HG02642 (cell line): ENCODE results near the gene OBSCN.

Experiments used
- ATAC-seq: cut with Tn5 transposase; IDR thresholded peaks from one replicate; pipeline ENCODE4 v1.9.1; 2021; ENCODE audit warnings: mild to moderate bottlenecking; ENCODE audit not compliant: unreplicated experiment, poor library complexity

The OBSCN gene

DNA sequence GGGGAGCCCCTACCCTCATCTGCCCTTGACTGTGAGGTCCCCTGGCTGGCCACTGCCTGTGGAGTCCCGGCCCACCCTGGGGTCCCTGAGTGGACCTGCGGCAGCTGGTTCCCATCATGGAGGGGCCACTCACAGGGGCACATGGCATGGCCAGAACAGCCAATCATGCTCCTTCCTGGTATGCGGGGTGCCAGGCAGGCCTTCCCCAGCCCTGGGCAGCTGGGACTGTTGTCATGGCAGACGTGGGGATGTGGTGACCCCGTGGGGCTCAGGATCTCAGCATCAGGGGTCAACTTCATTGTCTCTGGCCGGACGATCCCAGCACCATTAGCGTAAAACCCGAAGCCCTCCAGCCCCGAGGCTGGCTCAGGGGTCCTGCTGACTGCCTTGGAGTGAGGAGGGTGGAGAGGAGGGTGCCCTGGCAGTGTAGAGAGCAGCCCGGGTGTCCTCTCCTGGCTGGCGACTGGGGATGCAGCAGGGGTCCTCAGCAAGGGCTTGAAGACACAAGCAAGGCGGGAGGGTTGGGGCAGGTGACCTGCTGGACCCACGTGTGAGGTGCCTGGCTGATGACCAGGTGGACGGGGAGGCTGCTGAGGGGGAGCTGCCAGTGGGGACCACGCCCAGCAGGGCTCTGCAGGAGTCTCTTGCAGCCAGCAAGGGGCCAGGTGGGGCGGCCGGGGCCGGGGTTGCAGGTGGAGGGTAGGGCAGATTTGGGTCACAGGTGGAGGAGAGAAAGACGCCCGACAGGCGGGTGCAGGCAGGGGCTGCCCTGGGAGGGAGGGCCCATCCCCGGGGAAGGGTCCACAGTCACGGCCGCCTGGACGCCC, 153.7 kb downstream of the OBSCN start:
- ATAC-seq, result no peak

GRCh38 chr1:228362141-228362883, 154.5 kb downstream of the OBSCN start:
- no peak for ATAC-seq

GRCh38 chr1:228362884-228363450, 155.1 kb downstream of the OBSCN start:
- ATAC-seq, result no peak

DNA sequence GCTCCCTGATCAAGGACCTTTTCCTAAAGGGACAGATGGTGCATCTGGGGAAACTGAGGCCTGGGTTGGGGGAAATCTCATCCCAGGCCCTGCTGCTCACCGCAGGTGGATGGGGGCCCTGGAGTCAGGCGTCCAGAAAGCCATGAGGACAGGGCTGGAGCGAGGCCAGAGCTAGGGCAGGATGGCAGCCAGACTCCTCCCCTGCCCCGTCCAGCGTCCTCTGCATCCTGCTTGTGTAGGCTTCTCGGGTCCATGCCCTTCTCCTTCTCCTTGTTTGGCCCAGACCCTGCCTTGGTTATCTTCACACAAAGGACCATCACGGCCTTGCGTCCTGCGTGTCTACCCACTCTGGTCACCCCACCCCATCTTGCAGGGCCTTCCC, 155.8 kb downstream of the OBSCN start:
- ATAC-seq, result no peak

DNA sequence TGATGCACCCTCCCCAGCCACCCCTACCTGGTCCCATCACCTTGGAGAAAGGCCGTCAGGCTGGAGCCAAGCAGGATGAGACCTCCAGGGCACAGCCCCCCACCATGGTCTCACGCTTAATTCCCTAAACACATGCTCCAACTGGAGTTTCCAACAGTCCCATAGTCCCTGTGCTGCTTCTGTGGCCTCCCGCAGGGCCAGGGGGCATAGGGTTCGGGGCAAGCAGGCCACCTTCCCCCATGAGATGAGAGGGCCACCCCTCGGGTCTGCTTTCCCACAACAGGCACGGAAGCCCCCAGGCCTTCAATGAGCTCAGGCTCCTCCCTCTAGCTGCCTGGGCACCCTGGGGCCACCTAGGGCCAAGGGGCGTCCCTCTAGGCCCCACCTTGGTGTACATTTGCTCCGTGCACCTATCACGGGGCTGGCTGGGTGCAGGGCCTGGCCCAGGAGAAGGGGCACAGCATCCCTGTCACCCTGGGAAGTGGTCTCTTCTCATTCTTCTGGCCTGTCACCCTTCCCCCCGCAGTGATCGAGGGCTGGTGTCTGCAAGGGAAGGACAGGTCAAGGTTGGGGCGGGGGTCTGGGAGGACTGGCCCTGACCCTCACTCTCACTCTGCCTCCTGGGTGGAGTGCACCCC, 156.3 kb downstream of the OBSCN start:
- no peak for ATAC-seq

DNA sequence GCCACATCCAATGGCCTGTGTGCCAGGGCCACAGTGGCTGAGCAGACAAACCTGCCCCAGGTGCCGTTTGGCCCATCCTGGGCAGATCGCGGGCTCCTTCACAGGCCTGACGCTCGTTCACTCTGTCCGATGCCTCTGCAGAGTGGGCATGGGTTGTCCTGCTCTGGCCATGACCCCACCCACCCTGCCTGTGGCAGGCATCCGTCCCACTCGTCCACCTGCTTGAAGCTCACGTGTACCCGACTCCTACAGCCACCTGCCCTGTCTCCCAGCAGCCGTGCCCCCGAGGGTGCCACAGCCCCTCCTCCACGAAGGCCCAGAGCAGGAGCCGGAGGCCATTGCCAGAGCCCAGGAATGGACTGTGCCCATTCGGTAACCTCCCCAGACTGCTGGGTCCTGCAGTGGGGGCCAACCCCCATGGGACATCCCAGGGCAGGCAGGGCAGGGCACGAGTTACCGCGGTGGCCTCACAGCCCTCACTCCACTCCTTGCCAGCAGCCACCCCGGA, 156.9 kb downstream of the OBSCN start:
- no peak for ATAC-seq

GRCh38 chr1:228365271-228366061, 157.6 kb downstream of the OBSCN start:
- no peak for ATAC-seq

- no peak for ATAC-seq
Observed at GRCh38 chr1:228366062-228366865, 158.4 kb downstream of the OBSCN start.

DNA sequence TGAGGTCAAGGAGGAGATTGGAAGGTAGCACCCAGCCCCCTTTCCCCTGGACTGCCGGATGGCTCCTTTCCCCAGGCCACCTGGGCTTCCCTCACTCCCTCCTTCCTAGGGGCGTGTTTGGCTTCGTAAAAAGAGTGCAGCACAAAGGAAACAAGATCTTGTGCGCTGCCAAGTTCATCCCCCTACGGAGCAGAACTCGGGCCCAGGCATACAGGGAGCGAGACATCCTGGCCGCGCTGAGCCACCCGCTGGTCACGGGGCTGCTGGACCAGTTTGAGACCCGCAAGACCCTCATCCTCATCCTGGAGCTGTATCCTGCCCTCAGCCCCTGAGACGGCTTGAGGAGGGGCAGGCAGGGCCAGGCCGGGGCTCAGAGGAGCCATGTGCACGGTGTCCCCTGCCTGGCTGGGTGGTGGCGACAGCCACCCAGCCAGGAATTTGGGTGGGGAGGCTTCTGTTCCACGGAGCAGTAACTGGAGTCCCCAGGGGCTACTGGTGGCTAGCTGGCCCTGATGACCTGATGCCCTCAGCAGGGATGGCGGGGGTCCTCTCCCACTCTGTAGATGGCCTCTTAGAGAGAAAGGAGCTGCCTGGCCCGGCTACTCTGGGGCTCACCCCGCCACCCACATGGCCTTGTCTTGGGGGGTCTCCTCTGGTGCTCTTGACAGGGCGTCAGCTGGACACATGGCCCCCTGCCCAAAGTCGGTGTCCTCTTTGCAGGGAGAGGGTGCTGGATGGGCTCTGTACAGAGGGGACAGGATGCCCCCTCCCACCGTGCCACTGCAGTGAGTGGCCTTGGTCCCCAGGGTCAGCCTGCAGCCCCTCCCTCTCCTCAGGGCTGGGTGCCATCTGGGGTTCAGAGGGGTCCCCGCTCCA, 159.3 kb downstream of the OBSCN start:
- no peak for ATAC-seq

DNA sequence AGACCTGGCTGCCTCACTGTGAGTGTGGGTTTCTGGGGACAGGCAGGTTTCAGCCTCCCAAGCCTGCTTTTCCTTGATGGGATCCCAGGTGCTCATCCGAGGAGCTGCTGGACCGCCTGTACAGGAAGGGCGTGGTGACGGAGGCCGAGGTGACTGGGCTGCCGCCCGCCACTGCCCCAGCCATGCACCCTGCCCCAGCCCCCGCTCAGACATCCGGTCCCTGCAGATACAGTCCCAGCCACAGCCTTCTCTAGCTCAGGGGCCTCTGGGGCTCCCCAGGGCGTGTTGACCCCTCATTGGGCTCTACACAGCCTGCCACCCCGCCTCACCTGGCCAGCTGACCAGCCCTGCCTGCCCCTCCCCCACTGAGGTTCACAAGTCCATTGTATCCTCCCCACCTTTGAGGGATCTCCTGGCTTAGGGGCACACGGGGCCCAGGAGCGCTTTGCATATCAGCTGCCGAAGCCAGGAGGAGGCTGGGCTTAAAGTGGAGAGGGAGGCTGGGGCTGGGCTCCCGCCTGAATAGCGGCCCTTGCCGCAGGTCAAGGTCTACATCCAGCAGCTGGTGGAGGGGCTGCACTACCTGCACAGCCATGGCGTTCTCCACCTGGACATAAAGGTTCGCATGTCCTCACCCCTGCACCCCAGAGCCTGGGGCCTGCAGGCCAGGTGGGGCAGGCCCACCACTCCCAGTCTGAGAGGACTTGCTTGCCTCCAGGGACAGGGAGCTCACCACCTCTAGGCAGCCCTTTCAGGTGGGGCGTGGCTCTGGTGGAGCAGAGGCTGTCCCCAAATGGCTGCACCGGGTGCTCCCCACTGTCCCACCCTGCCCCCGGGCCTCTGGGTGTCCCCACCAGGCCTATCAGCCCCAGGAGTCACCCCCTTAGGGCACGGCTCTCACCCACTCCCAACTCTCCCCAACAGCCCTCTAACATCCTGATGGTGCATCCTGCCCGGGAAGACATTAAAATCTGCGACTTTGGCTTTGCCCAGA, 160.3 kb downstream of the OBSCN start:
- no peak for ATAC-seq

DNA sequence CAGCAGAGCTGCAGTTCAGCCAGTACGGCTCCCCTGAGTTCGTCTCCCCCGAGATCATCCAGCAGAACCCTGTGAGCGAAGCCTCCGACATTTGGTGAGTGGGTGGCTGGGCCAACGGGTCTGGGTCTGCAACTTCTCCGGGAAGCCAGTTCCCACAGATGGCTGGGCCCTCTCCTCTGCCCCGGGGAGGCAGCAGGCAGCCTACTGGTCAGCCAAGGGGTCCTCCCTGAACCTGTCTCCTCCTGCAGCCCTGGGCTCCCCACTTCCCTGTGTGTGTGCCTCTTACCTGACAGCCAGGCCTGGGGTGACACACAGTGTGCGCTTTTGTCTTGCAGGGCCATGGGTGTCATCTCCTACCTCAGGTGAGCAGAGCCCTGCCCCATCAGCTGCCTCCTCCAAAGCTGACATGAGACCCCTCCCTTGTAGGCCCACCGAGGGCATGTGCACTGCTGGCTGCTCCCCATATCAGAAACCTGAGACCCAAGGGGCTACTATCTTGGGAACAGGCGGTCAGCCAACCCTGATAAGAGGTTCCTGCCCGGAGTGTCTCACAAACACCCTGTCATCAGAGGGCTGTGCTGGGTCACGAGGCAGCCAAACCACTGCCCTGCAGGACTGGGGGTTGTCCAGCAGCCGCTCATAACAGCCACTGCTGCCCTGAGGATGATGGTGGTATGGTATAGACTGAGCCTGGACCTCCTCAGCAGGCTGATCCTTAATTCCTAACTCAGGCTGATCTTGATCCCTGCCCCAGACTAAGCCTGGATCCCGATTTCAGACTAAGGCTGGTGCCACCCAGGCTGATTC, 161.2 kb downstream of the OBSCN start:
- no peak for ATAC-seq

DNA sequence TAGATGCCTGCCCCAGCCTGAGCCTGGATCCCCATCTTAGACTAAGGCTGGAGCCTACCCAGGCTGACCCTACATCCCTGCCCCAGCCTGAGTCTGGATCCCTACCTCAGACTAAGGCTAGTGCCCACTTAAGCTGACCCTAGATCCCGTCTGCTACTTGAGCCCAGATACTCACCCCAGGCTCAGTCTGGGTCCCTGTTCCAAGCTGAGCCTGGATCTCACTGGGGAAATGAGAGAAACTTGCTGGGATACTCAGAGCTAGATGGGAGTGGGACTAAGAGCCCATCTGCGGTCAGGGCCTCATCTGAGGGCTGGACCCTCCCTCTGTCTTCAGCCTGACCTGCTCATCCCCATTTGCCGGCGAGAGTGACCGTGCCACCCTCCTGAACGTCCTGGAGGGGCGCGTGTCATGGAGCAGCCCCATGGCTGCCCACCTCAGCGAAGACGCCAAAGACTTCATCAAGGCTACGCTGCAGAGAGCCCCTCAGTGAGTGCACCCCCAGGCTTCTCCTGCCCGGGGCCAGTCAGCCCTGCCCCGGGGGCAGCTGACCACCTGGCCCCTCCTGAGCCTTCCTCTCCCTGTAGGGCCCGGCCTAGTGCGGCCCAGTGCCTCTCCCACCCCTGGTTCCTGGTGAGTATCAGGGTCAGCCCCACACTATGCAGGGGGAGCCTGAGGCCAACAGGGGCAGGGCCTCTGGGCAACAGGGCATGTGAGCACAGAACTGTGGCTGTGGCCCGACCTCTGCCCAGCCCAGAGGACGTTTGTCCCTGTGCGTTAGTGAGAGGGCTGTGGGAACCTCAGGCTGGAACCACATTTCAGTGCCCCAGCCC, 162.0 kb downstream of the OBSCN start:
- no peak for ATAC-seq

GRCh38 chr1:228370439-228370940, 162.6 kb downstream of the OBSCN start:
- ATAC-seq, result no peak

- no peak for ATAC-seq
Observed at GRCh38 chr1:228370941-228371740, 163.3 kb downstream of the OBSCN start.
